HepG2 (cell line): ENCODE results near the gene ACSM2A.

Experiments used
- CTCF ChIP-seq: sonication (generic); formaldehyde crosslinking; IDR thresholded peaks from 2 replicates; pipeline ENCODE4 v1.5.0; 2020; ENCODE audit warnings: mild to moderate bottlenecking, missing genetic modification reagents, moderate library complexity
- E2F1 ChIP-seq: sonication (generic); formaldehyde crosslinking; IDR thresholded peaks from 2 replicates; pipeline ENCODE4 v1.5.0; 2020; ENCODE audit warnings: missing genetic modification reagents
- GABPA ChIP-seq, 2 experiments: IDR thresholded peaks; 2 replicates each; pipeline ENCODE4 v1.6.1; 2011 to 2016; ENCODE audit warnings: low read depth in 2 of 2, low read length in 1 of 2, missing biosample characterization in 1 of 2, missing genetic modification characterization in 1 of 2
- PAX8 ChIP-seq: sonication (generic); formaldehyde crosslinking; IDR thresholded peaks from 2 replicates; pipeline ENCODE4 v1.8.0; 2022; ENCODE audit warnings: mild to moderate bottlenecking, missing genetic modification reagents, borderline replicate concordance
- PLRG1 ChIP-seq: fragments of 450-650 bp; conservative IDR thresholded peaks from 2 replicates; pipeline ENCODE4 v1.6.1; 2016
- POLR2A ChIP-seq, 2 experiments: IDR thresholded peaks; 2 replicates each; pipeline ENCODE4 v1.6.1; 2011; ENCODE audit warnings: low read depth in 2 of 2, low read length in 2 of 2, mild to moderate bottlenecking in 1 of 2, moderate library complexity in 1 of 2; ENCODE audit not compliant: insufficient read depth in 1 of 2
- POLR2AphosphoS5 ChIP-seq: IDR thresholded peaks from 2 replicates; pipeline ENCODE4 v1.6.1; 2012; ENCODE audit warnings: low read depth, low read length

GRCh38 chr16:20517149-20517548, 65.8 kb downstream of the ACSM2A start:
- TF ChIP-seq PAX8 (CRISPR knock-in tag) (no peak), GABPA (IDR thresholded peaks at IDR 0.05; ENCODE audit: low read depth, low read length) (no peak), GABPA (CRISPR knock-in tag; IDR thresholded peaks at IDR 0.05; ENCODE audit: low read depth) (no peak), POLR2AphosphoS5 (no peak), CTCF (CRISPR knock-in tag) (no peak), E2F1 (CRISPR knock-in tag) (no peak), PLRG1 (no peak), POLR2A (IDR thresholded peaks at IDR 0.05; ENCODE audit: insufficient read depth in 1 of 2, low read depth in 2 of 2, low read length in 2 of 2) (no peak)
